ENCODE data around the gene FAS. TPM values are rescaled to one million over a fixed set of nuclear protein-coding genes. Genes with fewer than 3 reads are reported as not detected.

FAS gene
- total and polyA plus RNA-seq, 4 experiments from 2014 or later: 42.4 to 80.6 (median 47.4) TPM

GRCh38 chr10:88949051-88949450 lies 41.5 kb upstream of the FAS start:
- no peak for DNase-seq
- no peak overlapping the region for H3K4me3 ChIP-seq (ENCODE audit: low read length in 2 of 2)
- no peaks in the 10 kb centered on the region for H3K27me3 ChIP-seq (ENCODE audit: insufficient read depth, low read length)
- H3K4me1 ChIP-seq (ENCODE audit: insufficient read depth, low read length): peaks cover 8% of the 10 kb centered on the region
- ChIA-PET POLR2A (ENCODE audit: partially characterized antibody) (interaction anchor here (1.2 kb wide), 1 partner anchor 11 kb away, joined by 3 read pairs; no protein-coding TSS in a partner anchor), CTCF (ENCODE audit: partially characterized antibody) (interaction anchor here (0.6 to 3.6 kb wide), 5 partner anchors 15 to 298 kb away, joined by 3 to 20 read pairs (median 3); no protein-coding TSS in a partner anchor)
- H3K4me3 Mint-ChIP-seq: no peak overlapping the region
- no peaks in the 10 kb centered on the region for H3K9me3 ChIP-seq (ENCODE audit: control insufficient read depth in 1 of 2, low read length in 2 of 2)
- H3K9me3 Mint-ChIP-seq: no peaks in the 10 kb centered on the region
- intact Hi-C loops (cut with micrococcal nuclease): no loop called here
- H3K4me1 Mint-ChIP-seq: peaks cover 0 to 22% (median 8%) of the 10 kb centered on the region in 4 donors
- no peaks in the 10 kb centered on the region for H3K36me3 ChIP-seq (ENCODE audit: insufficient read depth, low read length)
- no peaks in the 10 kb centered on the region for H3K27me3 Mint-ChIP-seq
- no peak overlapping the region for H3K27ac ChIP-seq (ENCODE audit: low read depth, low read length)
- peaks cover 0 to 20% of the 10 kb centered on the region in 2 donors for H3K36me3 Mint-ChIP-seq
- H3K27ac Mint-ChIP-seq: no peak overlapping the region

- H3K36me3 Mint-ChIP-seq: peaks cover 0 to 20% of the 10 kb centered on the region in 2 donors
- POLR2A ChIA-PET (ENCODE audit: partially characterized antibody): no interaction called here
- H3K27me3 ChIP-seq (ENCODE audit: insufficient read depth, low read length): no peaks in the 10 kb centered on the region
- H3K4me3 Mint-ChIP-seq: no peak overlapping the region
- no peaks in the 10 kb centered on the region for H3K9me3 Mint-ChIP-seq
- peaks cover 0 to 16% (median 3%) of the 10 kb centered on the region in 4 donors for H3K4me1 Mint-ChIP-seq
- no peaks in the 10 kb centered on the region for H3K4me1 ChIP-seq (ENCODE audit: insufficient read depth, low read length)
- intact Hi-C loops (cut with micrococcal nuclease): no loop called here
- DNase-seq: no peak
- no peak overlapping the region for H3K4me3 ChIP-seq (ENCODE audit: low read length in 2 of 2)
- H3K27ac Mint-ChIP-seq: no peak overlapping the region
- H3K27me3 Mint-ChIP-seq: no peaks in the 10 kb centered on the region
- CTCF ChIA-PET (ENCODE audit: partially characterized antibody): interaction anchor here (0.6 to 3.6 kb wide), 4 partner anchors 16 to 297 kb away, joined by 3 to 20 read pairs (median 4); no protein-coding TSS in a partner anchor
- H3K36me3 ChIP-seq (ENCODE audit: insufficient read depth, low read length): no peaks in the 10 kb centered on the region
- no peak overlapping the region for H3K27ac ChIP-seq (ENCODE audit: low read depth, low read length)
- no peaks in the 10 kb centered on the region for H3K9me3 ChIP-seq (ENCODE audit: control insufficient read depth in 1 of 2, low read length in 2 of 2)
Measured at GRCh38 chr10:88949912-88950837, 40.4 kb upstream of the FAS start.

GRCh38 chr10:88952647-88953111 lies 37.9 kb upstream of the FAS start, which contains the start of gene ACTA2:
ACTA2 (minus strand) TSS chr10:88952773; CDS start chr10:88948930, 3,843 bp downstream.
- Mint-ChIP-seq H3K4me1 (peaks cover 0 to 16% (median 0%) of the 10 kb centered on the region in 4 donors), H3K27me3 (no peaks in the 10 kb centered on the region), H3K27ac (peak within 1 kb of the TSS in 1 of 7 donors; percentile 22), H3K36me3 (peaks cover 0 to 16% of the 10 kb centered on the region in 2 donors), H3K9me3 (no peaks in the 10 kb centered on the region), H3K4me3 (no peak within 1 kb of the TSS)
- H3K4me1 ChIP-seq (ENCODE audit: insufficient read depth, low read length): no peaks in the 10 kb centered on the region
- no peaks in the 10 kb centered on the region for H3K9me3 ChIP-seq (ENCODE audit: control insufficient read depth in 1 of 2, low read length in 2 of 2)
- no peak within 1 kb of the TSS for H3K4me3 ChIP-seq (ENCODE audit: low read length in 2 of 2)
- intact Hi-C loops (cut with micrococcal nuclease): no loop called here
- H3K27ac ChIP-seq (ENCODE audit: low read depth, low read length): no peak within 1 kb of the TSS
- no peaks in the 10 kb centered on the region for H3K27me3 ChIP-seq (ENCODE audit: insufficient read depth, low read length)
- ChIA-PET POLR2A (ENCODE audit: partially characterized antibody) (no interaction called here), CTCF (ENCODE audit: partially characterized antibody) (interaction anchor here (1.8 kb wide), 1 partner anchor 20 kb away, joined by 5 read pairs; no protein-coding TSS in a partner anchor)
- no peaks in the 10 kb centered on the region for H3K36me3 ChIP-seq (ENCODE audit: insufficient read depth, low read length)
- DNase-seq: no peak

- Histone ChIP-seq H3K36me3 (ENCODE audit: insufficient read depth, low read length) (no peaks in the 10 kb centered on the region), H3K27me3 (ENCODE audit: insufficient read depth, low read length) (no peaks in the 10 kb centered on the region), H3K4me3 (ENCODE audit: low read length in 2 of 2) (no peak overlapping the region), H3K27ac (ENCODE audit: low read depth, low read length) (no peak overlapping the region), H3K9me3 (ENCODE audit: control insufficient read depth in 1 of 2, low read length in 2 of 2) (no peaks in the 10 kb centered on the region), H3K4me1 (ENCODE audit: insufficient read depth, low read length) (no peaks in the 10 kb centered on the region)
- CTCF ChIA-PET (ENCODE audit: partially characterized antibody): interaction anchor here (0.9 to 1.8 kb wide), 4 partner anchors 16 to 76 kb away, joined by 3 to 5 read pairs (median 3); no protein-coding TSS in a partner anchor
- peaks cover 0 to 16% of the 10 kb centered on the region in 2 donors for H3K36me3 Mint-ChIP-seq
- no peak overlapping the region for H3K4me3 Mint-ChIP-seq
- H3K27me3 Mint-ChIP-seq: no peaks in the 10 kb centered on the region
- peaks cover 0 to 16% (median 0%) of the 10 kb centered on the region in 4 donors for H3K4me1 Mint-ChIP-seq
- H3K27ac Mint-ChIP-seq: no peak overlapping the region
- H3K9me3 Mint-ChIP-seq: no peaks in the 10 kb centered on the region
- POLR2A ChIA-PET (ENCODE audit: partially characterized antibody): no interaction called here
- no peak for DNase-seq
- intact Hi-C loops (cut with micrococcal nuclease): no loop called here
Measured at GRCh38 chr10:88953662-88954061, 36.9 kb upstream of the FAS start.

GRCh38 chr10:88954458-88955083 lies 36.0 kb upstream of the FAS start:
- intact Hi-C loops (cut with micrococcal nuclease): no loop called here
- Mint-ChIP-seq H3K27me3 (no peaks in the 10 kb centered on the region), H3K27ac (no peak overlapping the region)

GRCh38 chr10:88957381-88957780 lies 33.2 kb upstream of the FAS start:
- POLR2A ChIA-PET (ENCODE audit: partially characterized antibody): interaction anchor here (0.6 to 0.9 kb wide), 2 partner anchors 36 to 77 kb away, joined by 3 read pairs; partner anchors contain the start of gene STAMBPL1

More at GRCh38 chr10:88954458-88955083, 36.0 kb upstream of the FAS start:
- Histone ChIP-seq H3K9me3 (ENCODE audit: control insufficient read depth in 1 of 2, low read length in 2 of 2) (no peaks in the 10 kb centered on the region), H3K27me3 (ENCODE audit: insufficient read depth, low read length) (no peaks in the 10 kb centered on the region), H3K36me3 (ENCODE audit: insufficient read depth, low read length) (no peaks in the 10 kb centered on the region), H3K27ac (ENCODE audit: low read depth, low read length) (no peak overlapping the region), H3K4me1 (ENCODE audit: insufficient read depth, low read length) (no peaks in the 10 kb centered on the region), H3K4me3 (ENCODE audit: low read length in 2 of 2) (no peak overlapping the region)
- POLR2A ChIA-PET (ENCODE audit: partially characterized antibody): no interaction called here
- Mint-ChIP-seq H3K9me3 (no peaks in the 10 kb centered on the region), H3K4me3 (no peak overlapping the region), H3K36me3 (peaks cover 0 to 16% of the 10 kb centered on the region in 2 donors), H3K4me1 (peaks cover 0 to 16% (median 0%) of the 10 kb centered on the region in 4 donors)
- CTCF ChIA-PET (ENCODE audit: partially characterized antibody): interaction anchor here (0.6 to 1.4 kb wide), 6 partner anchors 12 to 76 kb away, joined by 3 to 4 read pairs (median 3); no protein-coding TSS in a partner anchor
- DNase-seq: no peak

More at GRCh38 chr10:88957381-88957780, 33.2 kb upstream of the FAS start:
- H3K4me3 Mint-ChIP-seq: no peak overlapping the region
- H3K4me3 ChIP-seq (ENCODE audit: low read length in 2 of 2): no peak overlapping the region
- peaks cover 0 to 5% of the 10 kb centered on the region in 2 donors for H3K36me3 Mint-ChIP-seq
- intact Hi-C loops (cut with micrococcal nuclease): no loop called here
- CTCF ChIA-PET (ENCODE audit: partially characterized antibody): interaction anchor here (1.0 to 1.8 kb wide), 2 partner anchors 23 to 24 kb away, joined by 3 to 4 read pairs; no protein-coding TSS in a partner anchor
- H3K9me3 ChIP-seq (ENCODE audit: control insufficient read depth in 1 of 2, low read length in 2 of 2): no peaks in the 10 kb centered on the region
- peaks cover 15 to 22% (median 19%) of the 10 kb centered on the region in 4 donors for H3K4me1 Mint-ChIP-seq
- no peaks in the 10 kb centered on the region for H3K27me3 ChIP-seq (ENCODE audit: insufficient read depth, low read length)
- H3K36me3 ChIP-seq (ENCODE audit: insufficient read depth, low read length): no peaks in the 10 kb centered on the region
- H3K4me1 ChIP-seq (ENCODE audit: insufficient read depth, low read length): peaks cover 15% of the 10 kb centered on the region
- peak overlapping the region in 1 of 7 donors; percentile 26 for H3K27ac Mint-ChIP-seq
- DNase-seq: no peak
- H3K27ac ChIP-seq (ENCODE audit: low read depth, low read length): no peak overlapping the region
- no peaks in the 10 kb centered on the region for H3K27me3 Mint-ChIP-seq
- no peaks in the 10 kb centered on the region for H3K9me3 Mint-ChIP-seq

All from CD4-positive, alpha-beta memory T cell (primary cell).